Stimulated activated CD4-positive, alpha-beta T cell treated with anti-CD3 and anti-CD28 coated beads, Interleukin-1b, Interleukin-23, amount 100 ng/mL, for 48 hours (primary cell): ENCODE data around the gene INSRR.

ENCODE experiments used
- DNase-seq: peaks from one replicate; pipeline ENCODE4 v3.0.0-alpha.2; 2020

Gene INSRR

DNA sequence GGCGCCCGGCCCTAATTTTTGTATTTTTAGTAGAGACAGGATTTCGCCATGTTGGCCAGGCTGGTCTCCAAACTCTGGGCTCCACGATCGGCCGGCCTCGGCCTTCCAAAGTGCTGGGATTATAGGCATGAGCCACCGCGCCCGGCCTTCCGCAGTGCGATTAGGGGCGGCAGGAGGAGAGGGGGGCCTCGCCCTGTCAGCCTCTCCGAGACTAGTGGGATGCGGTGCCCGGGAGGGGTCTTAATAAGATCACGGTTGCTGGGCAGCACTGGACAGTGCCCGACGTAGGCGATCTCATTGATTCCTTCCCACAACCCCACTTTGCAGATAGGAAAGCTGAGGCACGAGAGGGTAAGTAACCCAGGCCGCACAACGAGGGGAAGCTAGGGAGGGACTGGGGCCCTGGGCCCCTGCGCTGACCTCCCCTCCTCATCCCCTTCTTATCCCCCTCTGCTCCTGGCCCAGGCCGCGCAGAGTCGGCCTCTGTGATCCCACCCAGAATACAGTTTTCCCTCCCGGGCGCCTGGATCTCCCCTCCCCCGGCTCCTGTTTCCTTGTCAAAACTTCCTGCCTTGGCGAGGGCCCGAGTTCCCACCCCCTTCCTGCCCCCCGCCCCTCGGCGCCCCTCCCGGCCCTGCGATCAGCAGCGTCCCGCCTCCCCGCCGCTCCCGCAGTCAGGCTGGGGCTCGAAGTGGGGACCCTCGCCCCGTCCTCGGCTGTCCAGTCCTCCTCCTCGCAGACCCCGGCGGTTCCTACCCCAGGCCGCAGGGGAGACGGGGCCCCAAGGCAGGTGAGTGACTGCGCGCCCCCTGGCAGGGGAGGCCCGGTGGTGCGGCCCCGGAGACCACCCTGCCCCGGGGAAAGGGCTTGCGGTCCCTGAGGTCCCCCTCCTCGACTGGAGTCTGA is 34.4 kb upstream of the INSRR start, which contains the start of gene PEAR1:
Gene PEAR1, plus strand, starts transcription at position 671 of the 906 bp plus-strand sequence. CDS start 10,209 bp downstream, outside the sequence.
- DNase-seq: no peak

DNA sequence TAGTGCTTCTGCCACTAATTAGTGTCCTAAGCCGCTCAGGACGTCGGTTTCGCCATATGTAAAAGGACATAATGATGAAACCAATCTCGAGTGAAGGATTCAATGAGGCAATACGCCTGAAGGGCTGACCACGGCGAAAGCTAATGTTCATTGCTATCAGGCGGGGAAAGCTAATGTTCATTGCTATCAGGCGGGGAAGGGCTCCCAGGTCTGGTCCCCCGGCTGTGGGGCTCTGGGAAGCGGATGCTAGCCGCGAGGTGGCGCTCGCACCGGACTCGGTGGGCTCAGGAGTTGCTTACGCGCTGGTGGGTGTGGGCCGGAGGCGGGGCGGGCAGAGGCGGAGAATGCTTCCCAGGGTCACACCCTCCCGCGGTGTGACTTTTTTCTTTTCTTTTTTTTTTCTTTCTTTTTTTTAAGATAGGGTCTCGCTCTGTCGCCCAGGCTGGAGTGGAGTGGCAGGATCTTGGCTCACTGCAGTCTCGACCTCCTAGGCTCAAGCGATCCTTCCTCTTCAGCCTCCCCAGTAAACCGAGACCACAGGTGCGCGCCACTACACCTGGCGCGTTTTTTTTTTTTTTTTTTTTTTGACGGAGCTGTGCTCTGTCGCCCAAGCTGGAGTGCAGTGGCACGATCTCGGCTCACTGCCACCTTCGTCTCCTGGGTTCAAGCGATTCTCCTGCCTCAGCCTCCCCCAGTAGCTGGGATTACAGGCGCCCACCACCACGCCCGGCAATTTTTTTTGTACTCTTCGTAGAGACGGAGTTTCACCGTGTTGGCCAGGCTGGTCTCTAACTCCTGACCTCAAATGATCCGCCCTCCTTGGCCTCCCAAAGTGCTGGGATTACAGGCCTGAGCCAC is 33.5 kb upstream of the INSRR start:
- DNase-seq: peak; percentile 87

DNA sequence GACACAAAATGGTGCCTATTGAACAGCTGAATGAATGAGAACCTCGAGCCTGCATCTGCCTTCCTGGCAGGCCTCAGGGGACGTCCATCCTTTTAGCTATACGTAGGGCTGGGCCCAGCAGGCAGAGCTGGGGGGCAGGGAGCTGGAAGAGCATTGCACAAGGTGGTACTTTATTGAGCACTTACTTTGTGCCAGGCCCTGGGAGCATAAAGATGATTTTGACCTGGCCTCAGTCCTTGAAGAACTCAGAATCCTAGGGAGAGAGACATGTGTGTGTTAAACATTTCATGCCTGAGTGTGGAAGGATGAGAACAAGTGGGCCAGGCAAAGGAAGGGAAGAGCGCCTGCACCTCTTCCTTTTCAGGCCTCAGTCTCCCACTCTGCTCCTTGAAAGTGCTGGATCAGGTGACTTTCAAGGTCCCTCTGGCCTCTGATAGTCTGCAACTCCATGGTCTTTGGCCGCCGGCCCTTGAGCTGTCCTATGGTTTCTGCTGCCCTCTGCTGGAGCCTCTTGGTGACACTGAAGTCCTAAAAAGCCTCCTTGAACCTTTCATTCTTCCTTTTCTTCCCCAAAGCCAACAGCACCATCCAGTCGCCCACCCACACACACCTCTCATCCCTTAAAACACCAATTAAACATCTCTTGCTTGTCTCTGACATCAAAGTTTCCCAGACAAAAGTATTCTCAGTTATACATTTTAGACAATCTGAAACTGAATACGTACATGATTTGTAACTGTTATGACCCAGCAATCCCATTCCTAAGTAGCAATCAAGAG is 31.1 kb upstream of the INSRR start:
- peak; percentile 47 for DNase-seq

DNA sequence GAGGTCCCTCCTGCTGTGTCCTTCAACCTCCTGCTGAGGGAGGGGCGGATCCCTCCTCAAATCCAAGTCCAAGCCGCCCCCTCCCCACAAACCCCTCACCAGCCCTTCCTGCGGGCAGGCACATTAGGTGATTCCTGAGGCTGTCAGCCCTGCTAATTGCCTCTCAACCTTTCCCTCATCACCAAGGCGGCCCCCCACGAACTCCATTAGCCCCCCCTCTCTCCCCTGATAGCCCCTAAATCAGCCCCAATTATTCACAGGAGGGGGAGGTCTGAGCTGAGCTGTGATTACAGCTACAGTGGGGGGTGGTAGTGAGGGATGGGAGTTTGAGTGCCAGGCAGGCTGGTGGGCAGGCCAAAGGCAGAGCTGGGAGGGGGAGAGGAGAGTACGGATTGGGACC is 28.8 kb upstream of the INSRR start:
- DNase-seq: no peak

DNA sequence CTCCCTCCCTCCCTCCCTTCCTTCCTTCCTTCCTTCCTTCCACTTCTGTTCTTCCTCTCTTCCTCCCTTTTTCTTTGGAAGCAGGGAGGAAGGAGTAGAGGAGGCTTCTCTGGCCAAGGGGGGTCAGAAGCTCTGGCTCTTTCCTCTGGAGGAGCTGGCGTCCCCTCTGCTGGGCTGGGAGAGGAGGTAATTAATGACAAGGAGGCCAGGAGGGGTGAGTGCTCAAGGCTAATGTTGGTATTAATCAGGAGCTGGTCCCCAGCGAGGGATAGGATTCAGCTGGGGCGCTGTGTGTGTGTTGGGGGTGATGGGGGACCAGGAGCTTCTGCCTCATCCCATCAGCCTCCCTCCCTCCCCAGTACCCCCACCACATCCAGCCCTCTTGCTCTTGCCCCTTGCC is 28.4 kb upstream of the INSRR start:
- no peak for DNase-seq

DNA sequence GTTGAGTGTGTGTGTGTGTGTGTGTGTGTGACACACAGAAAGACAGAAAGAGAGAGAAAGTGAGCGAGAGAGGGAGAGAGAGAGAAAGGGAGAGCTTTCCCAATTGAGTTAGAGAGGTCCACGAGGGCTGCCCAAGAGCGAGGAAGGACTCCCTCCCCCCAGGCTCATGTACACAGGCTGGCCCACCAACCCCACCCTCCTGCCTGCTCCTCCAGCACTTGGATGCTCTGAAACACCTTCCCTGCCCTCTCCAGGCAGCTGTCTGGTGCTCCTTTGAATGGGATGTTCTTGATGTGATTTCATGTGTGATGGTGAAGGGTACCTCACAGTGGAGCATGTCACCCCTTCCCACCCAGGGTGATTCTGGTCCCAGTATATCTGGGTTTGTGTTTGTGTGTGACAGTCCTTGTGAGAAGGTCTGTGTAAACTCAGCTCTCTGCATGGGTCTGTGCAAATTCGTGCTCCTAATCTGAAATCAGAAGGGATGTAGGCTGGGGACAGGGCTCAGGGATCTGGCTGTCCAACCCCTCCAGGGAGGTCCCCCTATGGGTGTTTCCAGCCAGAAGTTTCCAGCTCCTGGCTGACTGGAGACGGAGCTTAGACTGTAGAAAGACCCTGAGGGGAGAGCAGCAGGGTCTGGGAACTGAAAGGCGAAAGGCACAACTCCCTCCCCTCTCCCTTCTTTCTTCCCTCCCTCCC is 27.8 kb upstream of the INSRR start:
- no peak for DNase-seq

DNA sequence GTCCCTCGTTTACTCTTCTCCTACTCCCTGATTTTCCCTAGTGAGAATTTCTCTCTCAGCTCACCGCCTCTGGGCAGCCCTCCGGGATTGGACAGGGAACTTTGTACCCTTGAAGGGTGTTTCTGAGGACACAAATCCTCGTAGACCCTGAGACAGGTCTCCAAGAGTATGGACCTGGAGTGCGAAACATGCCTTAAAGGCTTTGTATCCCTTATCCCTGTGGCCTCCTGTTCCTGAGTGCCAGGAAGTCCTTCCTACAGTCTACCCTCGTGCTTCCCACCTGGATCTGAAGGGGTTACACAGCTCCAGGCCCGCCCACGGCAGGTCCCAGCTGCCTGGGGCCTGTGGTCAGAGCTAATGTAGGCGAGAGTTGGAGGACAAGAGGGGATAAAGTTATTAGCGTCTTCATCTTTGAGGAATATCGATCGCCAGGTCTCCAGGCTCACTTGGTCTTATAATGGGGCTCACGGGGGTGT is 27.0 kb upstream of the INSRR start:
- no peak for DNase-seq

DNA sequence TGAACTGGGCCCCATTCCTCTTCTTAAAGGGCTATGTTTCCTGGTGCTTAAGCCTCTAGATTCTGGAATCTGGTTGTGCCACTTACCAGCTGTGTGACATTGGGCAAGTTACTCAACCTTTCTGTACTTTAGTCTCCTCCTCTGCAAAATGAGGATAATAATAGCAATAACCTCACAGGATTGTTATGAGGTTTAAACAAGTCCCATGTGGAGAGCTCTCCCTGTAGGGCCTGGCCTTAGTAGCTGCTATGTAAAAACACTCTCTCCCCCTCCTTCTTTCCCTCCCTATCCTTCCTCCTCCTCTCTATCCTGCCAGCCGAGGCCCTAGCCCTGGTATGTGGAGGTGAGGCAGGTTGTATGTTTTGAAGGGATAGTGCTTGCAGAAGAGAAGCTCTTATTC is 26.4 kb upstream of the INSRR start:
- no peak for DNase-seq

DNA sequence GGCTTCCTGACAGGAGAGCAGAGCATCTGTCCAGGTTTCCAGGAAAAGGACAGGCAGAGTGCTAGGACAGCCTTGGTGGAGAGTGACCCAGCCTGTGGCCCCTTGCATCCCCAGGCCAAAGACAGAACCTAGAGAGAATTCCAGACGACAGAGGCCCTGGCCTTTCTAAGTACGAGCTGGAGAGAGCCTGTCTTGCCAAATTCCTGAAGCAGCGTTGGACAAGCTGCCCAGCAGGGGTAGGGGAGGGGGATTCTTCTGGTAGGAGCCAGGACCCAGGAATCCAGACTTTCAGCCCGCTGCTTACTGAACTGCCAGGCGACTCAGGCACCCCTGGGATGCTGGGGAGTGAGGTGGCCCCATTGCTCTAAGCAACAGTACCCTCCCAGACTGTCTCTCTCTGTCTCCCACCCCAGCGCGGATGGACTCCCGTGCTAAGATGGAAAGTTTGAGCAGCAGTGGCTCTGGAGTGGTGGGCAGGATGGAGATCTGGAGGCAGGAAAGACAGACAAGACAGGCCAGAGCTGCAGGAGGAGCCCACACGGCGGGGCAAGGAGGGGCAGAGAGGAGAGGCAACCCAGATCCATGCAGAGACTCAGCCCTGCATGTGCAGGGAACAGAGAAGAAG is 25.8 kb upstream of the INSRR start:
- DNase-seq: no peak

DNA sequence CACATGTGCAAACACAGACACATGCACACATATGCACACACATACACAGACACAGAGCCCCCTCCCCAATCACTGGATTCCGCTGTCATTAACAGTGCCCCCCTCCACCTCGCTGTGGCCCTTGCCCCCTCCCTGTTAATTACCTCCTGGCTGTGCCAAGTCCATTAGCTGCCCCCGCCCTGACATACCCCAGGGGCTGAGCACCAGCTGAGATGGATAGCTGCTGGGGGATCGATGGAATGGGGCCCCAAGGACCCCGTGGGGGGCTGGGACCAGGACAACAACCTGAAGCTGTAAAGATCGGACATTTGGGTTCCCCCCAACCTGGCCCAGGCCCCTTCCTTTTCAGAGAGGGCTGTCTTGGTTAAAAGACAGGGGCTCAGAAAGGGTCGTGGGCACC is 25.0 kb upstream of the INSRR start:
- DNase-seq: no peak

DNA sequence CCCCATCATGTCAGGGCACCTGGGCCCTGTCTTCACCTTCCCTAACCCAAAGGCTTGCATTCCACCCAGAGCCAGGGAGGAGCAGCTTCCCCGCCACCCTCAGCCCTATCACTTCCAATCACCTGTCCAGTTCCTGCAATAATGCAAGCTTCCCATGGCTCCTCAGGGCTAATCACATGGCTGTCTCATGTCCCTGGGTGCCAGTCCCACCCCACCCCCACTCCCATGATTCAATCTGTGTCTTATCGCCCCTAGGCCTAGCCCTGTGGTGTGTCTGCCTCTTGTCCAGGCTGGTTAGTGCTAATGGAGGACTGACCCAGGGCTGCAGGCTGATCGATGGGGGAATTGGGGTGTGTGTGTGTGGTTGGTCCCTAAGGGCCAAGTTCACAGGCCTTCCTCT is 23.6 kb upstream of the INSRR start:
- no peak for DNase-seq

DNA sequence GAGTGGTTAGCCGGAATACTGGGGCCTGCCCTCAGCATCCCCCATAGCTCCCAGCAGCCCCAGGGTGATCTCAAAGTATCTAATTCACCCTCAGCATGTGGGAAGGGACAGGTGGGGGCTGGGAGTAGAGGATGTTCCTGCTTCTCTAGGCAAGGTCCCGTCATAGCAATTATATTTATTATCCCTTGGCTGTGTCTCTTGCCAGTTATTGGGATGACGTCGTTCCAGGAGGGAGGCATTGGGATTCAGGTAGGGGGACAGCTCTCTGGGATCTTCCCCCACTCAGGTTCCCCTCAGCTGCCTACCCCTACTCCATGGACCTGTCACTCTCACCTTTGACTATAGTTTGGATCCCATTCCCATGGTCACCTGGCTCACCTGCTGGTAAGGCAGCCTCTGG is 22.7 kb upstream of the INSRR start:
- no peak for DNase-seq

DNA sequence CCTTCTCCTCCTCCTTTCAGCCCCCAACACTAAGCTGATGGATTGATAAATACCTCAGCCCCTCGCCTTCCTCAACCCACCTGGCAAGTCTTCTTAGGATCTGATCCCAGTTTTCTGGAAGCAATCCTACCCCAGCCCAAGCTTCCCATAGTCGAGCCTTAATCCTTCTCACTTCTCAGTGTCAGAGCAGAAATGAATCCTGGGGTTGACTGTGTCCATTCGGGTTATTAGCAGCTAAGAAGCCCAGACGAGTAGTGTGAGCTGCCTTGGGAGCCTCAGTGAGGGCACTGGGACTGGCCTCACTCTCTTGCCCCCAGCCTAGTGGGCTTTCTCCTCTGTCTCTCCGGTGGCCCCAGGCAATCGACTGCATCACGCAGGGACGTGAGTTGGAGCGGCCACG is 22.2 kb upstream of the INSRR start:
- no peak for DNase-seq

DNA sequence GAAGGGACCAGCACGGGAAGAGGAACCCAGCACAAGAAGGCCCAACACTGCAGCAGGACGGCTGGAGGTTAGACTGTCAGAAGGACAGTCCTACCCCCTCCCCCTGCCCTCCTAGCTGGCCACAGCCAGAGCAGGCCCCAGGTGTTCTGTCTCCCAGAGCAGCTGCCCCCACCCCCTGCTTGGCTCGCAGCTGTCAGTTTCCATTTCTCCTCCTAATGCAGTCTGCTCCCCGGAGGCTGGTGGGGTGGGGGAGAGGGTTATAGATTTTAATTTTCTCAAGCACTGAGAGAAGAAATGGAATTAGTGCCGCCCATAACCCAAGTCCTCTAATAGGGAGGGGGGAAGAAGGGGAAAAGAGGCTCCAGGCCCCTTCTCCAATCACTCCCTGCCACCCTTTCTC is 21.6 kb upstream of the INSRR start:
- DNase-seq: no peak

DNA sequence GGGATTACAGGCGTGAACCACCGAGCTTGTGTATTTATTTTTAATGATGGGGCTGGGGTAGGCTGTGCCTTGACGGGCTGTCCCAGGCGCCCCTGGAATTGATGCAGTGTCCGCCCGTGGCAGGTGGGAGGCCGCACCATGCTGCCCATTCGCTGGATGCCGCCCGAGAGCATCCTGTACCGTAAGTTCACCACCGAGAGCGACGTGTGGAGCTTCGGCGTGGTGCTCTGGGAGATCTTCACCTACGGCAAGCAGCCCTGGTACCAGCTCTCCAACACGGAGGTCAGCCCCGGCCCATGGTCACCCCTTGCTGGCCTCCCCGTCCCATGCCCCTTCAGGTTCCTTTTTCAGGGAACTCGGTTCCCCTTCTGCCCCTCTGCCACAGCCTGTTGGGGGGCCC is 21.0 kb upstream of the INSRR start:
- DNase-seq: no peak

DNA sequence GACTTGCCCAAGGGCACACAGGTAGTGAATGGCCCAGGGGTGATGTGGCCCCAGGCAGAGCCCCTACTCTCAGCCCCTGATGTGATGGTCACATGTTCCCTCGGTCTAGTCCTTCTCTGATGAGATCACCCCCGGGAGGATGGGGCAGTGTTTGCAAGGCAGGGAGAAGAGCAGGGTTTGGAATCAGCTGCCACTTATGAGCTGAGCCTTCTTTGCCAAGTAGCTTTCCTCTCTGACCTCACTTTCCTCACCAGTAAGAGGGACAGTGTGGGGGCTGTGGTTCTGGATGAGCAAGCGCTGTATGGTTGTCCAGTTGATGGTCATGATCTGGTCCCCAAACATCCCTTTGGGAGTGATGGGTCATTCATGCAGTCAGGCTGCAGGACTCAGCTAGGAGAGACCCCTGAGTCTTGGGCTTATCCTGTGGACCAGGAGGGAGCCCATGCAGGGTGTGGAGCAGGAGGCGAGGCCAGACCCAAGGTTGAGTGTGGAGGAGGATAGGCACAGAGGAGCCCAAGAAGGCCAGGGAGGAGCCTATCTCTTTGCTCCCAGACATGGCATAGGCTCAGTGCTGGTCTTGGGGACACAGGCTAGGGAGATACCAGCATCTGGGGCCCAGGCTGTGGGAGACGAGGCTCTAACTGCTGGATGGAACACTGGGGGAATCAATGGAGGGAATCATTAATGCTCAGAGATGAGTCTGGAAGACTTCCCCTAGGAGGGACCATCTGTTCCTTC is 18.7 kb upstream of the INSRR start:
- no peak for DNase-seq

DNA sequence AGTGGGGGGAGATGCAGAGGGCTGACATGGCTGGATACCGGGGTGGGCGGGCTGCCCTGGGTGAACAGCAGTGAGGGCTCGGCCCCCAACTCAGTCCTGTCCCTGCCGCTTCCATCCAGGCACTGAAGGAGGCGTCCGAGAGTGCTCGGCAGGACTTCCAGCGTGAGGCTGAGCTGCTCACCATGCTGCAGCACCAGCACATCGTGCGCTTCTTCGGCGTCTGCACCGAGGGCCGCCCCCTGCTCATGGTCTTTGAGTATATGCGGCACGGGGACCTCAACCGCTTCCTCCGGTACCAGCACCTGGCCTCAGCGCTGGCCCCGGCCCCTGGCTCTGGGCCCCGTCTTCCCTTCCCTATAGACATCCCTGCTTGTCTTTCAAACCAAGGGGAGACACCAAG is 17.4 kb upstream of the INSRR start:
- no peak for DNase-seq

DNA sequence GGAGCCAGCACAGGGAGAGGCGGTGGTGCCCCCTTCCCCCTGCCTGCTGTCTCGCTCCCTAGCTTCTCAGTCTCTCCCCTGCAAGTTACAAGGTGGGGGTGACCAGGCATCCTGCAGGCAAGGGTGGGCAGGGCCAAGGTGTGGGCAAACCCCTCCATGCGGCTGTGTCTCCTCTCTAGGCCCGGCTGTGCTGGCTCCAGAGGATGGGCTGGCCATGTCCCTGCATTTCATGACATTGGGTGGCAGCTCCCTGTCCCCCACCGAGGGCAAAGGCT is 16.4 kb upstream of the INSRR start:
- no peak for DNase-seq

DNA sequence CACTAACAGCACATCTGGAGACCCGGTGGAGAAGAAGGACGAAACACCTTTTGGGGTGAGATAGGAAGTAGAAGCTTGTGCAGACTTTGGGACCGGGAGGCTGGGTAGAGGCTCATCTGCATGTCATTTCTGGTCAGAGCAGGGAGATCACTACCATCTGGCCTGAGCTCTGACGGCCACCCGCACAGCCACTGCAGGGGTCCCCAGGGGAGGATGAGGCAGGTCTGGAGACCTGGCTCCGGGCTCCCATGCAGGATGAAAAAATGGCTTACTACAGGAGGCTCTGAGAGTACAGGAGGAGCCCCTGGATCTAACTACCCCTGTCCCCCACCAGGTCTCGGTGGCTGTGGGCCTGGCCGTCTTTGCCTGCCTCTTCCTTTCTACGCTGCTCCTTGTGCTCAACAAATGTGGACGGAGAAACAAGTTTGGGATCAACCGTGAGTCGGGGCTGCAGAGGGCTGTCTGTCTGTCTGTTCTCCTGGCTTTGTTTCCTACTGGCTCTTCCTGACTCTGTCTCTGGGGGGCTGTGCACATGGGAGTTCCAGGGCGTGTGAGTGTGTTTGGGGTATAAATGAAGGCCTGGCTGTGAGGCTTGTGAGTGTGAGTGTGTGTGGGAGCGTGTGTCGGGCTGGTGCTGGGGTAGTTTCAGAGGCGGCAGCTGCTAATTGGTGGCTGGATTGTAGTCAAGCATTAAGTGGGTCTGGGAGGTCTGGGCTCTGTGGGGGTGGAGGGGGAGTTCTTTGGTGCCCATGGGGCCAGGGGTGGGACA is 15.8 kb upstream of the INSRR start:
- no peak for DNase-seq

DNA sequence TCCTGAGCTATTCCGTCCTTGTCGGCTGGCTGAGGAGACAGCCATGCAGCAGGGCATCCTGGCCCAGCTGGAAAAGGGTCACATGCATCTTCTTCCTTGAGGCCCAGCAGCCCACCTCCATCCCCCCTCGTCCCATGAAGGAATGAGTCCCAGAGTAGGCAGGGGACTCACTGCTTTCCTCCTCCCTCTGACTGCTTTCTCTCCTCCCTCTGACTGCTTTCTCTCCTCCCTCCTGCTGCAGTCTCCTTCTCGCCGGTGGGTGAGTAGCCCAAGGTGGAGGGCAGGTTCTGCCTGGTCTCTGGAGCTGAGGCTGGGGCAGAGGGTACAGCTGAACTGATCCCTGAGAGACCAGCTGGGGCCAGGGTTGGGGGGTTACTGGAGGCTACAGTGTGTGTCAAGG is 15.2 kb upstream of the INSRR start:
- no peak for DNase-seq

DNA sequence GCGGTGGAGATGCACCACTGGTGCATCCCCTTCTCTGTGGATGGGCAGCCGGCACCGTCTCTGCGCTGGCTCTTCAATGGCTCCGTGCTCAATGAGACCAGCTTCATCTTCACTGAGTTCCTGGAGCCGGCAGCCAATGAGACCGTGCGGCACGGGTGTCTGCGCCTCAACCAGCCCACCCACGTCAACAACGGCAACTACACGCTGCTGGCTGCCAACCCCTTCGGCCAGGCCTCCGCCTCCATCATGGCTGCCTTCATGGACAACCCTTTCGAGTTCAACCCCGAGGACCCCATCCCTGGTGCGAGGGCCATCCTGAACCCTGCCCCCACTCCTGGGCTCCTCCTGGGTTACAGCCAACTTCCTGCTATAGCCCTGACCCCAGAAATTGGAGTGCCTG is 14.7 kb upstream of the INSRR start:
- no peak for DNase-seq
